Activated T-cell treated with anti-CD3 and anti-CD28 coated beads for 1 hour (primary cell): Measurements from ENCODE around the gene AMH.

ENCODE experiments used
- DNase-seq: peaks from one replicate; pipeline ENCODE4 v3.0.0-alpha.2; 2020; ENCODE audit warnings: low read depth

AMH gene

GRCh38 chr19:2235381-2236063 lies 13.6 kb upstream of the AMH start:
- DNase-seq: no peak

- no peak for DNase-seq
Observed at GRCh38 chr19:2236064-2236313, 13.1 kb upstream of the AMH start.

- DNase-seq: peak; percentile 98
Observed at GRCh38 chr19:2236314-2237050, 12.6 kb upstream of the AMH start, which contains the start of the genes PLEKHJ1 and SF3A2. Gene PLEKHJ1, minus strand, starts transcription at chr19:2236329. Its CDS starts 81 bp downstream, at chr19:2236248. Gene SF3A2, plus strand, starts transcription at chr19:2236824. Its CDS starts 6,595 bp downstream, at chr19:2243419.

GRCh38 chr19:2237051-2237868 lies 11.9 kb upstream of the AMH start:
- no peak for DNase-seq

GRCh38 chr19:2237869-2238153 lies 11.3 kb upstream of the AMH start:
- no peak for DNase-seq

- no peak for DNase-seq
Observed at GRCh38 chr19:2239173-2239572, 9.9 kb upstream of the AMH start.

- DNase-seq: no peak
Observed at GRCh38 chr19:2239771-2240770, 9.1 kb upstream of the AMH start.

GRCh38 chr19:2240881-2241760 lies 8.0 kb upstream of the AMH start:
- DNase-seq: no peak

GRCh38 chr19:2242092-2242537 lies 7.0 kb upstream of the AMH start:
- no peak for DNase-seq

GRCh38 chr19:2242816-2243215 lies 6.3 kb upstream of the AMH start:
- no peak for DNase-seq

- no peak for DNase-seq
Observed at GRCh38 chr19:2243274-2244124, 5.6 kb upstream of the AMH start.

- no peak for DNase-seq
Observed at GRCh38 chr19:2244125-2244411, 5.1 kb upstream of the AMH start.

- DNase-seq: no peak
Observed at GRCh38 chr19:2244486-2244885, 4.6 kb upstream of the AMH start.

GRCh38 chr19:2245273-2245672 lies 3.9 kb upstream of the AMH start:
- no peak for DNase-seq

- DNase-seq: no peak
Observed at GRCh38 chr19:2246014-2246620, 3.0 kb upstream of the AMH start.

- no peak for DNase-seq
Observed at GRCh38 chr19:2246801-2247361, 2.2 kb upstream of the AMH start.

- no peak for DNase-seq
Observed at GRCh38 chr19:2247433-2248101, 1.6 kb upstream of the AMH start.

GRCh38 chr19:2248136-2249009 lies 750 bp upstream of the AMH start:
- no peak for DNase-seq
